Activated CD4-positive, alpha-beta T cell treated with anti-CD3 and anti-CD28 coated beads, Interleukin-2, amount 50 U/mL, for 16 hours (primary cell): ENCODE measurements around the gene CDH10.

Source experiments
- DNase-seq: peaks from one replicate; pipeline ENCODE4 v3.0.0-alpha.2; 2020

CDH10 gene

DNA sequence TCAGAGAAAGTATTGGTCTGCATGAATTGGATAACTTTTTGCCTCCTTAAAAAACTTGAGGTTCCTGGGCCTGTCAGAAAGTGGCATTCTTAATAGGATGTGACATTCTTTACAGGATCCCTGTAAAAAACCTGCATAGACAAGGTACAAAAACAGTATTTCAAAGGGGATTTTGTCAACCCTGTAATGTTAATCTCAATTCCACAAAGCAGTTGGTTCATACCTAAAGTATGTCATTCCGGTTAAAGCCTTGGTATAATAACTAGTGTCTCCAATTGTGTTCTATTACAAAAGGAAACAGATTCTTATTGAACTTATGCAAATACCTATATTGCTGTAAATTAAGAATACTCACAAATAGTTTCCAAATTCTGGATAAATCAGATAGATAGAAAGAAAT lies 169.7 kb downstream of the CDH10 start:
- DNase-seq: no peak

DNA sequence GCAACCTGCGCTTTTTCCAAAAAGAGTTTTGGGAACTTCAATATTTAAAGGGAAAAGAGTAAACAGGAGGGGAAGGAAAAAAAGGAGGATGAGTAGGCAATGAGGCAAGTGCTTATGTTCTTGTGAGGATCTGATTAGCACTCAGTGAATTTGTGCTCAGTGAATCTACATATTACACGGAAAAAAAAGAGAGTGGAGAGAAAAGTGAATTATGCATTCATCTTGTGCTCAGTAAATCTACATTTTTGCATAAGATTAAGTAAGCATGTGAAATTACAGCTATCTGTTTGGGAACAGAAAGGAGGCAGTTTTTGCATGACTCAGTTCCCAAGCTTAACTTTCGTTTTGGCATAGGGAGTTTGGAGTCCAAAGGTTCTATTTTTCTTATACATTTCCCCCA lies 170.1 kb downstream of the CDH10 start:
- DNase-seq: no peak

DNA sequence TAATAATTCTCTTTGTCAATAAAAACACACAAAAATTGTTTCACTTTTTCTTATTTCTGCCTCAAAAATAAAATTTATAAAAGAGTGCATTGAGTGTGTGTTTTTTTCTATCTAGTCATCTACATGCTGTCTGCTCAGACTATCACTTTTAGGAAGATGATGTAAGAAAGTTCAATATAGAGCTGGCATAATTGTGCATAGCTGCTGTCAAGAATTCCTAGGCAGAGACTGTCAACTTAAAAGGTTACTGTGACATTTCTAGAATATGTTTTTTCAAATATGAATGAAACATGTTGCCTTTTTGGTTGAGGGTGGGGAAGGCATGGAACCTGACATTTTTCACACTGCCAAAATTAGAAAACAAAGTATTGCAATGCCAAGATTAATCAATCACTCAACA lies 172.3 kb downstream of the CDH10 start:
- DNase-seq: no peak

DNA sequence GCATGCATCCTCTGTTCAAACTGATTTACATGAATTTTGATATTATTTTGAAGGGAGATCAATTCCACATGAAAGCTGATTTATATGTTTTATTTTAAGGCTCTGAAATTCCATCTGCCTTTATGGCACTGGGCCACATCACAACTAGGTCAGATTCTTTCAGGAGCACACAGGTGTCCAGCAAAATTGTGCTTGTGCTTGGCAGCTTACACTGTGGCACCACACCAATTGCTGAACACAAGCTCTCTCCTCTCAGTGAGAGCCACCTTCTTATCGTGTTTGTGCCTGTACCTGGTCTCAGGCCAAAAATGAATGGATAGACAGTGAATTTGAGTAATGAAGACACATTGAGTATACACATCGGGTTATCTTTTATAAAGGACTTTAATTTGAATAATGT lies 200.4 kb downstream of the CDH10 start:
- DNase-seq: no peak

DNA sequence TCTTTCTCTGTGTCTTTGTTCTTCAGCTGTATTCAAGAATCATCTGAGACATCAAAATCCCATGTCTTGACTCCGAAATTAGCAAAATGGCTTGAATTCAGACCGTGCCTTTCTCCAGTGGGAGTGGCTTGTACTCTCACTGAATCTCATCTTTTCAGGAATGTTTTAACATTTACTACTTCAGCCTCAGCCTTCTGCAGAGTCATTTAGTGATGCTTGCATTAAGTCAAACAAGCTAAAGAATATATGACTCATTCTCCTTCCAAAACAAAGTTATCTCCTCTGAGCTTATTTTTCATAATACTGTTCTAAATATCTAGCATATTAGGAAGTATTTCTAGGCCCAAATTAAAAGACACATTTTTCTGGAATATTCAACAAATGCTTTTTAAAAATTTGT lies 205.3 kb downstream of the CDH10 start:
- no peak for DNase-seq
